ENCODE results near the gene SARDH. TPM values are rescaled to one million over a fixed set of nuclear protein-coding genes. Genes with fewer than 3 reads are reported as not detected.

SARDH gene
- total and polyA plus RNA-seq, 2 donors (not counting 1 experiment from before 2014, with no cell fraction given): 2.5 to 4.8 TPM

DNA sequence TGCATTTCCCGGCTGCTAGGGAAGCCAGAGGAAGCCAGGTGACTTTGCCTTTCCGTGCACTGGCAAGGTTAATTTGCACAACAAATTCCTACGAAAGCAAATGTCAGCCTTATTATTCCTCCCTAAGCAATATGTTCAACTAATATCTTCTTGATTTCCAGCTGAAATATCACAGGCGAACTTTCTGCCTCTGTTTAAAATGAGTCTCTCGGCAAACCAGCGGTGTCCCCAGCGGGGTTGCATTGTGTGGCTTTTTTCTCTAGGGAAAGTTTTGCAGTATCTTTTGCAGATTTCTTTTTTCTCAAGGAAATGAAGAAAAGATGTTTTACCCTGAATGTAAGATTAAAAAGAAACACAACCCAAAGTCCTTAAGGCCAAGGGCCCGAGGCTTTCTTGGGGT lies 100.1 kb downstream of the SARDH start:
- no peak for DNase-seq (ENCODE audit: low read depth in 2 of 2)
- no peaks in the 10 kb centered on the region for H3K9me3 ChIP-seq (ENCODE audit: control insufficient read depth, insufficient read depth, low read depth, low read length)
- H3K27me3 ChIP-seq (ENCODE audit: control insufficient read depth, insufficient read depth, low read length): no peaks in the 10 kb centered on the region
- no peak overlapping the region for H3K9ac ChIP-seq (ENCODE audit: insufficient read depth, low read length)
- no peaks in the 10 kb centered on the region for H3K4me1 ChIP-seq (ENCODE audit: control insufficient read depth, extremely low read depth, insufficient read depth, low read length)
- H2AFZ ChIP-seq (ENCODE audit: low read length): no peak overlapping the region
- TF ChIP-seq CTCF (conservative IDR thresholded peaks at IDR 0.05 in 1 of 2, IDR thresholded peaks at IDR 0.05 in 1 of 2; ENCODE audit: low read depth in 1 of 2, low read length in 2 of 2): no peak
- TF ChIP-seq EZH2 (IDR thresholded peaks at IDR 0.05; ENCODE audit: low read length, missing control alignments): no peak
- H3K79me2 ChIP-seq (ENCODE audit: control insufficient read depth, insufficient read depth, low read length): no peaks in the 10 kb centered on the region
- no peaks in the 10 kb centered on the region for H3K36me3 ChIP-seq (ENCODE audit: control insufficient read depth, insufficient read depth, low read length)
- no peaks in the 10 kb centered on the region for H4K20me1 ChIP-seq (ENCODE audit: control insufficient read depth, extremely low read depth, insufficient read depth, low read length)
- no peak overlapping the region for H3K4me3 ChIP-seq (replicated peaks in 1 of 4; ENCODE audit: control extremely low read depth in 1 of 4, insufficient read depth in 1 of 4, low read depth in 3 of 4, low read length in 4 of 4)
- no peak overlapping the region for H3K4me2 ChIP-seq (ENCODE audit: extremely low read depth, insufficient read depth, low read length)
- H3K27ac ChIP-seq (ENCODE audit: insufficient read depth, low read length): no peak overlapping the region

GRCh38 chr9:133637451-133638055 lies 100.6 kb downstream of the SARDH start:
- no peak overlapping the region for H3K4me3 ChIP-seq (replicated peaks in 1 of 4; ENCODE audit: control extremely low read depth in 1 of 4, insufficient read depth in 1 of 4, low read depth in 3 of 4, low read length in 4 of 4)
- no peak for DNase-seq (ENCODE audit: low read depth in 2 of 2)
- H3K27me3 ChIP-seq (ENCODE audit: control insufficient read depth, insufficient read depth, low read length): no peaks in the 10 kb centered on the region
- H4K20me1 ChIP-seq (ENCODE audit: control insufficient read depth, extremely low read depth, insufficient read depth, low read length): no peaks in the 10 kb centered on the region
- no peak overlapping the region for H3K27ac ChIP-seq (ENCODE audit: insufficient read depth, low read length)
- no peak overlapping the region for H3K4me2 ChIP-seq (ENCODE audit: extremely low read depth, insufficient read depth, low read length)
- no peaks in the 10 kb centered on the region for H3K79me2 ChIP-seq (ENCODE audit: control insufficient read depth, insufficient read depth, low read length)
- H3K9ac ChIP-seq (ENCODE audit: insufficient read depth, low read length): no peak overlapping the region
- H3K4me1 ChIP-seq (ENCODE audit: control insufficient read depth, extremely low read depth, insufficient read depth, low read length): no peaks in the 10 kb centered on the region
- no peak overlapping the region for H2AFZ ChIP-seq (ENCODE audit: low read length)
- H3K9me3 ChIP-seq (ENCODE audit: control insufficient read depth, insufficient read depth, low read depth, low read length): no peaks in the 10 kb centered on the region
- no peaks in the 10 kb centered on the region for H3K36me3 ChIP-seq (ENCODE audit: control insufficient read depth, insufficient read depth, low read length)
- TF ChIP-seq EZH2 (IDR thresholded peaks at IDR 0.05; ENCODE audit: low read length, missing control alignments) (no peak), CTCF (conservative IDR thresholded peaks at IDR 0.05 in 1 of 2, IDR thresholded peaks at IDR 0.05 in 1 of 2; ENCODE audit: low read depth in 1 of 2, low read length in 2 of 2) (no peak)

GRCh38 chr9:133636902-133637301 lies 101.2 kb downstream of the SARDH start:
- no peak for DNase-seq (ENCODE audit: low read depth in 2 of 2)
- no peak overlapping the region for H3K4me2 ChIP-seq (ENCODE audit: extremely low read depth, insufficient read depth, low read length)
- no peak for TF ChIP-seq EZH2 (IDR thresholded peaks at IDR 0.05; ENCODE audit: low read length, missing control alignments)
- TF ChIP-seq CTCF (conservative IDR thresholded peaks at IDR 0.05 in 1 of 2, IDR thresholded peaks at IDR 0.05 in 1 of 2; ENCODE audit: low read depth in 1 of 2, low read length in 2 of 2): no peak
- no peaks in the 10 kb centered on the region for H4K20me1 ChIP-seq (ENCODE audit: control insufficient read depth, extremely low read depth, insufficient read depth, low read length)
- no peak overlapping the region for H2AFZ ChIP-seq (ENCODE audit: low read length)
- H3K9ac ChIP-seq (ENCODE audit: insufficient read depth, low read length): no peak overlapping the region
- no peaks in the 10 kb centered on the region for H3K27me3 ChIP-seq (ENCODE audit: control insufficient read depth, insufficient read depth, low read length)
- no peaks in the 10 kb centered on the region for H3K36me3 ChIP-seq (ENCODE audit: control insufficient read depth, insufficient read depth, low read length)
- H3K9me3 ChIP-seq (ENCODE audit: control insufficient read depth, insufficient read depth, low read depth, low read length): no peaks in the 10 kb centered on the region
- no peak overlapping the region for H3K27ac ChIP-seq (ENCODE audit: insufficient read depth, low read length)
- H3K4me1 ChIP-seq (ENCODE audit: control insufficient read depth, extremely low read depth, insufficient read depth, low read length): no peaks in the 10 kb centered on the region
- no peaks in the 10 kb centered on the region for H3K79me2 ChIP-seq (ENCODE audit: control insufficient read depth, insufficient read depth, low read length)
- H3K4me3 ChIP-seq (replicated peaks in 1 of 4; ENCODE audit: control extremely low read depth in 1 of 4, insufficient read depth in 1 of 4, low read depth in 3 of 4, low read length in 4 of 4): no peak overlapping the region

Measured in fibroblast of lung (primary cell).